ENCODE measurements around the gene RAB40A. TPM values are rescaled to one million over a fixed set of nuclear protein-coding genes. Genes with fewer than 3 reads are reported as not detected.

The RAB40A gene
- total and polyA plus RNA-seq, 9 of the 15 experiments (the other 6 are each of a cell fraction or from before 2014, with no cell fraction given): 0.07 to 0.15 (median 0.10) TPM; not detected in 3

GRCh38 chrX:103498786-103499185 lies 20.5 kb downstream of the RAB40A start (continued):
- TF ChIP-seq, protein P1, sequence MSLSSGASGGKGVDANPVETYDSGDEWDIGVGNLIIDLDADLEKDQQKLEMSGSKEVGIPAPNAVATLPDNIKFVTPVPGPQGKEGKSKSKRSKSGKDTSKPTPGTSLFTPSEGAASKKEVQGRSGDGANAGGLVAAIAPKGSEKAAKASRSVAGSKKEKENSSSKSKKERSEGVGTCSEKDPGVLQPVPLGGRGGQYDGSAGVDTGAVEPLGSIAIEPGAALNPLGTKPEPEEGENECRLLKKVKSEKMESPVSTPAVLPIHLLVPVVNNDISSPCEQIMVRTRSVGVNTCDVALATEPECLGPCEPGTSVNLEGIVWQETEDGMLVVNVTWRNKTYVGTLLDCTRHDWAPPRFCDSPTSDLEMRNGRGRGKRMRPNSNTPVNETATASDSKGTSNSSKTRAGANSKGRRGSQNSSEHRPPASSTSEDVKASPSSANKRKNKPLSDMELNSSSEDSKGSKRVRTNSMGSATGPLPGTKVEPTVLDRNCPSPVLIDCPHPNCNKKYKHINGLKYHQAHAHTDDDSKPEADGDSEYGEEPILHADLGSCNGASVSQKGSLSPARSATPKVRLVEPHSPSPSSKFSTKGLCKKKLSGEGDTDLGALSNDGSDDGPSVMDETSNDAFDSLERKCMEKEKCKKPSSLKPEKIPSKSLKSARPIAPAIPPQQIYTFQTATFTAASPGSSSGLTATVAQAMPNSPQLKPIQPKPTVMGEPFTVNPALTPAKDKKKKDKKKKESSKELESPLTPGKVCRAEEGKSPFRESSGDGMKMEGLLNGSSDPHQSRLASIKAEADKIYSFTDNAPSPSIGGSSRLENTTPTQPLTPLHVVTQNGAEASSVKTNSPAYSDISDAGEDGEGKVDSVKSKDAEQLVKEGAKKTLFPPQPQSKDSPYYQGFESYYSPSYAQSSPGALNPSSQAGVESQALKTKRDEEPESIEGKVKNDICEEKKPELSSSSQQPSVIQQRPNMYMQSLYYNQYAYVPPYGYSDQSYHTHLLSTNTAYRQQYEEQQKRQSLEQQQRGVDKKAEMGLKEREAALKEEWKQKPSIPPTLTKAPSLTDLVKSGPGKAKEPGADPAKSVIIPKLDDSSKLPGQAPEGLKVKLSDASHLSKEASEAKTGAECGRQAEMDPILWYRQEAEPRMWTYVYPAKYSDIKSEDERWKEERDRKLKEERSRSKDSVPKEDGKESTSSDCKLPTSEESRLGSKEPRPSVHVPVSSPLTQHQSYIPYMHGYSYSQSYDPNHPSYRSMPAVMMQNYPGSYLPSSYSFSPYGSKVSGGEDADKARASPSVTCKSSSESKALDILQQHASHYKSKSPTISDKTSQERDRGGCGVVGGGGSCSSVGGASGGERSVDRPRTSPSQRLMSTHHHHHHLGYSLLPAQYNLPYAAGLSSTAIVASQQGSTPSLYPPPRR (CRISPR knock-in tag; IDR thresholded peaks at IDR 0.05; ENCODE audit: borderline replicate concordance): no peak
- no peak for TF ChIP-seq GABPA (tag; conservative IDR thresholded peaks at IDR 0.05; ENCODE audit: low read depth)
- no peak for TF ChIP-seq ZNF316 (IDR thresholded peaks at IDR 0.05)
- TF ChIP-seq VEZF1 (CRISPR knock-in tag; IDR thresholded peaks at IDR 0.05): no peak
- no peak for TF ChIP-seq EGR1 (conservative IDR thresholded peaks at IDR 0.05)
- TF ChIP-seq, protein P2, sequence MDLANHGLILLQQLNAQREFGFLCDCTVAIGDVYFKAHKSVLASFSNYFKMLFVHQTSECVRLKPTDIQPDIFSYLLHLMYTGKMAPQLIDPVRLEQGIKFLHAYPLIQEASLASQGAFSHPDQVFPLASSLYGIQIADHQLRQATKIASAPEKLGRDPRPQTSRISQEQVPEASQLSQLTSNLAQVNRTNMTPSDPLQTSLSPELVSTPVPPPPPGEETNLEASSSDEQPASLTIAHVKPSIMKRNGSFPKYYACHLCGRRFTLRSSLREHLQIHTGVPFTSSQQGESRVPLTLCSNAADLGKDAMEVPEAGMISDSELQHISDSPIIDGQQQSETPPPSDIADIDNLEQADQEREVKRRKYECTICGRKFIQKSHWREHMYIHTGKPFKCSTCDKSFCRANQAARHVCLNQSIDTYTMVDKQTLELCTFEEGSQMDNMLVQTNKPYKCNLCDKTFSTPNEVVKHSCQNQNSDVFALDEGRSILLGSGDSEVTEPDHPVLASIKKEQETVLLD (IDR thresholded peaks at IDR 0.05): no peak
- TF ChIP-seq, protein P3, sequence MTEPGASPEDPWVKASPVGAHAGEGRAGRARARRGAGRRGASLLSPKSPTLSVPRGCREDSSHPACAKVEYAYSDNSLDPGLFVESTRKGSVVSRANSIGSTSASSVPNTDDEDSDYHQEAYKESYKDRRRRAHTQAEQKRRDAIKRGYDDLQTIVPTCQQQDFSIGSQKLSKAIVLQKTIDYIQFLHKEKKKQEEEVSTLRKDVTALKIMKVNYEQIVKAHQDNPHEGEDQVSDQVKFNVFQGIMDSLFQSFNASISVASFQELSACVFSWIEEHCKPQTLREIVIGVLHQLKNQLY (CRISPR knock-in tag; conservative IDR thresholded peaks at IDR 0.05): no peak

Data from K562 (cell line).